HG03039 (cell line): ENCODE data around the gene DCXR.

Experiments used
- ATAC-seq: cut with Tn5 transposase; IDR thresholded peaks from one replicate; pipeline ENCODE4 v1.9.1; 2021; ENCODE audit warnings: mild to moderate bottlenecking, moderate library complexity; ENCODE audit not compliant: unreplicated experiment

DCXR gene

DNA sequence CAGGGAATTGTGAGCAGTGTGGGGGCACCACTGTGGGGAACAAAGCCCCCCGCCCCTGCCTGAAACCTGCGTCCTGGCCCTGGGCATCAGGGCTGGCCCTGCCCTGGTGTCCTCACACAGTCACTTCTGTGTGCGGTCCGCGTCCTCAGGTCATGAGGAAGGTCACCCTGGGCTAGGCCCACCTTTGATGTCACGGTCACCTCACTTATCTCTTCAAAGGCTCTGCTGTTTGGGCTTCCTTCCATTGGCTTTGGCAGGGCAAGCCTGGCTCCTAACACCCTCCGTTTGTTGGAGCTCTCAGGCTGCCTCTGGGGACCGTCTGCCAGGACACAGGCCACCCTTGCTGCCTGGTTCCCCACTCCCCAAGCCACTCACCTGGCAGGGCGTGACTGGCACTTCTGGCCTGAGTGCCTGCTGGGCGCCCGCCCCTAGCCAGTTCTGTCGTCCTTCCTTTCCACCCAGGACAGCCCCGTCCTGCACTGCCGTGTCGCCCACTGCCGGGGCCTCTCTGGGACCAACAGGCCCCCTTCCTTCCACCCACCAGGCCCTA is 23.6 kb downstream of the DCXR start:
- no peak for ATAC-seq

DNA sequence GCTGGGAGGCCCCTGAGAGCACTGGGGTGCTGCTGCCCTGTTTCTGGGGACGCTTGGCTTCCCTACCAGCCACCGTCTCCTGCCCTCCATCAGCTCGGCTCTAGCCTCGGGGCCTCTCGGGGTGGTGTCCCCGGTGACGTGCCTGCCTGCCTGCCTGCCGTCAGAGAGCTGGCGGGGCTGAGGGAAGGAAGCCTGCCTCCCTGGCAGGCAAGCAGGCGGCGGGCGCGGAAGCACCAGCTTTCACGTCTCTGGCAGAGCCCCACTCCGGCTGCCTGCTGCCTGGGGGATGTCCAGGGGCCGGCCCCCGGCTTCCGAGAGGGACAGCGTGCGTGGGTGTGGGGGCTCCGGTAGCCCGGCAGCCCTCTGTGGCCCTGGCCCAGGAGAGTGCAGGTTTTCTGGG is 24.2 kb downstream of the DCXR start:
- no peak for ATAC-seq

GRCh38 chr17:82012640-82013295 is 24.7 kb downstream of the DCXR start:
- ATAC-seq = no peak

DNA sequence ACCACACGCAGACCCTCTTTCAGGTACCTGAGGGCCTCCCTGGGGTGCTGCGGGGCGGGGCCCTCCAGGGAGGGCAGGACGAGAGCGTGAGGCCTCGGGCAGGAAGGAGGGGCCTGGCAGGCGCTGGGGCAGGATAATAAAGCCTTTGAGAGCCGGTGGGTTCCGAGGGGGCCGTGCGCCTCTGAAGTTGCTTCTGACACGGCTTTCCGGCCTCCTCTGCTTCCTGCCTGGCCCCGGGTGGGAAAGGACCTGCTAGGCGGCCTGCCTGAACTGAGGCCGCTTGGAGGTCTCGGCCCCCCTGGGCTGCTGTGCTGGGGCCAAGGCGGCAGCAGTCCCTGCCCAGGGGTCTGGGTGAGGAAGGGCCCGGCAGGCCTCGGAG is 25.2 kb downstream of the DCXR start:
- ATAC-seq = no peak

DNA sequence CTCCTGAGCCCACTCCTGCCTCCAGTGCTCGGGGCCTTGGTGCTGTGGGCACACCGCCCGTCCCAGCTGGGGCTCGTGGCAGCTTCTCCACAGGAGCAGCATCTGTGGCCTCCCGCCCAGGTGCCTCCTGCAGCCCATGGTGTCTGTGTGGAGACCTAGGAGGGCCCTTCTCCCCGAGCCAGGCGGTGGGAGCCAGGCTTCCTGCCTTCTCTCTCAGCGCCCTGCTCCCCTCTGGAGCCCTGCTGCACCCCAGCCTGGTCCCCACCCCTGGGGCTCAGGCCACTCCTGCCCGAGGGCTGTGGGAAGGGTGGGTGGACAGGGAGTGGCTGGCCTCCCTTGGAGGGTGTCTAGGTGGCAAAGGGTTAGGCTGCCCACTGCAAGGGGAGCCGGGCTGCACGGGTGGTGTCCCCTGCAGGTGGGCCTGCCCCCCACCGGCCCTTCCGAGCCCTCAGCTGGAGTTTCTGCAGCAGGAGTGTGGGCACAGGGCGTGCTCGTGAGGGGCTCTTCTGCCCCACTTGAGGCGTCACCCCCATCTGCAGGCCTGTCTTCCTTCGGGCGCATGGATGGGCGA is 25.8 kb downstream of the DCXR start:
- no peak for ATAC-seq

DNA sequence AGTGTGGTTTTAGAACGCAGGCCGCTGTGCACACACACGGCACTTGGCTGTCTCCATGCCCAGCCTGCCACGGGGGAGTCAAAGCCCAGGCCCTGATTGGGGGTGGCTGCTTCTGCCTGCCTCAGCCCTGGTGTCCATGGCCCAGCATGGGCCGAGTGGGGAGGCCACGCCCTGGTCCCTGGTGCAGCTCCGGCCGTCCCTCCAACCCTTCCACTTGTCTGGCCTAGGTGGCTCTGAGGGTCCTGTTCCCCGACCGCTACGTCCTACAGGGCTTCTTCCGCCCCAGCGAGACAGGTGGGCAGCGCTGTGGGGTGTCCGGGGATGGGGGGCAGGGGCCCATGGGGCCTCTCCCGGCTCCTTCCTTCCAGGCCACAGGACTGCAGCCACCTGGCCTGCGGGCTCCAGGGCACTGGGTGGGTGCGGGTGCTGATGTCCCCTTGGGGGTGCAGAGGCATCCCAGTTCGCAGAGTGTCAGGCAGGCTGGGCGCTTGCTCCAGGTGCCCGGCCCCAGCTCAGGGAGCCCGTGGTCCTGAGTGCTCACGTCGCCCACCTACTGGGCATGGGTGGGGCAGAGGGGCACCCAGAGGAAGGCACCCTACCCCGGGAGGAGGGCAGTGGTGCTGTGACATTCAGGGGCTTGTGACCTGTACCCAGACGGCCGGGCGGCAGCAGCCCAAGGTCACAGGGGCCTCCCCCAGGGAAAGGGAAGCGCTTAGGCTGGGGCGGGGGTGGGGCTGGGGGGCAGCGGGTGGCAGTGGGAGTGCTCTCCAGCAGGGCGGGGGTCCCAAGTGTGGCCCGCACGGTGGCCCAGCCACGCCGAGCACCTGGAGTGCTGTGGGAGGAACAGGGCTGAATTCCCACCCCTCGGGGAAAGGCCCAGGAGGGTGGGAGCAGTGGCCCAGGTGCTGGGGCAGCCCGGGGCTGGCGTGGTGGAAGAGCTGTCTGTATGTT is 26.6 kb downstream of the DCXR start:
- ATAC-seq = no peak

DNA sequence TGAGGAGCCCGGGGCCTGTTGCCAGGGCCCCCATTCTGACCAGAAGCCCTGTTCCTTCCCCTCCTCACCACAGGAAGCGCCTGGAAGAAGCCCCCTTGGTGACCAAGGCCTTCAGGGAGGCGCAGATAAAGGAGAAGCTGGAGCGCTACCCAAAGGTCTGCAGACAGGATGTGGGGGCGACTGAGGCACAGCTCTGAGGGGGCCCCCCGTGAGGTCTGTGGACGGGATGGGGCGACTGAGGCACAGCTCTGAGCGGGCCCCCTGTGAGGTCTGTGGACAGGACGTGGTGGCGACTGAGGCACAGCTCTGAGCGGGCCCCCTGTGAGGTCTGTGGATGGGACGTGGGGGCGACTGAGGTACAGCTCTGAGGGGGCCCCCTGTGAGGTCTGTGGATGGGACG is 28.1 kb downstream of the DCXR start:
- ATAC-seq = no peak

DNA sequence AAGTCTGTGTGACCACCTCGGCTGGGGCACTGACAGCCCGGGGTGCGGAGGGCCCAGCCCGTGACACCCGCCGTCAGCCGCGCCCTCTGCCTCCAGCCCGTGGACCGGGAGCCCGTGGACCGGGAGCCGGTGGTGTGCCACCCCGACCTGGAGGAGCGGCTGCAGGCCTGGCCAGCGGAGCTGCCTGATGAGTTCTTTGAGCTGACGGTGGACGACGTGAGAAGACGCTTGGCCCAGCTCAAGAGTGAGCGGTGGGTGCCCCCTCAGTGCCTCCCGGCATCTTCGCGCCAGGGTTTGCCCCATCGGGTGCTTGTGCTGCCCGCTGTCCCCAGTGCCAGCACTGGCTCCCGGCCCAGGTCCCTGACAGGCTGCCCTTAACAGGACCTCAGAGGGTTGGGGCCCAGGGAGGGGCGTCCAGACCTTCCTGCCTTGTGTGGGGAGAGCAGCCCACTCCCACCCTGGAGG is 28.5 kb downstream of the DCXR start:
- no peak for ATAC-seq

GRCh38 chr17:82008258-82008940 is 29.1 kb downstream of the DCXR start:
- no peak for ATAC-seq

DNA sequence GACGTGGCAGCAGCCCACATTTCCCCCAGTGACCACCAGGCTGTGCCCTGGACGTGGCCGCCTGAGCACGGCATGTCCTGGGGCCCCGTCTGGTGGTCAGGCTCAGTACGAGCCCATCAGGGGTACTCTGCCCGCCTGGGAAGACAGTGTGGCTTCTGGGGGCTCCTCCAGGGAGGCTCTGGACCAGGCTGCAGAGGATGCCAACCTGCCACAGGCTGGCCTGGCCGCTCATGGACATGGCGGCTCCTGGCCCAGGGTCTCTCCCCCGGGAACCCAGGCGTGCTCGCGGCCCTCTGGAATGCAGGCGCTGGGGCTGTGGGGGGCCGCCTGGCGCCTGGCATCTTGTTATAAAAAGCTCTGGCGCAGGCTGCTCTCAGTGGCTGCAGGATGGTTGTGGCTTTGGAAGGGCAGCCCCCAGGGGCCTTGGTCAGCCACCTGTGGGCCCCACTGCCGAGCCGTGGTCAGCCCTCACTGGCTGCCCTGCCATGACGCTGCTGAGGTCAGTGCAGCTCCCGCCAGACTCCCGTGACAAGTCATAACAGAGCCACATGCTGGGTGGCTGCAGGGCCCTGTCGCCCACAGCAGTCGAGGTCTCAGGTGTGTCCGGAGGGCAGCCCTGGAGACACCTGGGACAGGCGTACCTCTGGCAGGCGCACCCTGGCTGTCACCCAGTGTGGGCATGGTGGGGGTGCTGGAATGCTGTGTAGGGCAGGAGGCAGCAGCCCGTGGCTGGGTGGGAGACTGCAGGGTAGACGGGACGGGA is 29.8 kb downstream of the DCXR start:
- ATAC-seq = no peak

- no peak for ATAC-seq
These were observed 30.3 kb downstream of the DCXR start for GRCh38 chr17:82007228-82007494.

DNA sequence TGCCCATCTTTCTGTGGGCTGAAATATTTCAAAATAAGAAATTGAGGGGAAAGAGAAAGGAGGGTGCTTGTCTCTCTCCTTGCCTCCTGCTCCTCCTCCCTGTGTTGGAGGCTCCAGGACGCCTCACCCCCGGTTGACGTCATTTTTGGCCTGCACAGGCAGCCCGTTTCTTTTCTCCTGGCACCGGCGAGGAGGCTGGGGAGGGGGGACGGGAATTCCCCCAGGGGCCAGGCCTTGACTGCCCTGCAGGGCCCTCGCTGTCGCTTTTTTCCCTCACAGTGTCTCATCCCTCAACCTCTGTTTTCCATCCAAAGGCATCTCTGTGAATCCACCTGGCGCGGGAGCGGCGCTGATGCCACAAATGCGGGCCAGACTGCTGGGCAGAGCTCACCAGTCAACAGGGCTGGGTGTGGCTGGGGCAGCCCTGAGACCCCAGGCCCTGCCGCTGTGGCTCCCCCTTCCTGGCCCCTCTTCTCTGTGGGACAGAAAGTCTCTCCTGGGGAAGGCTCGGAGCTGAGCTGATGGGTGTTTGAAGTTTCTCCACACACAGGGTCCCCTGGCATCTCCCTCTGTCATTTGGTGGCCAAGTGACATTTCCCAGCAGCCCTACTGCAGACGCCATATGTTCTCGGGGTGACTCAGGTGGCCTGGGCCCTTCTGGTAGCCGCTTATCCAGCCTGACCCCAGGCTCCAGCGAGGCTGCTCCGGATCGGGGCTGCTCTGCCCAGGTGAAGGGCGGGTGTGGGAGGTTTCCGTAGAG is 30.8 kb downstream of the DCXR start:
- no peak for ATAC-seq

- ATAC-seq = no peak
These were observed 31.7 kb downstream of the DCXR start for GRCh38 chr17:82005701-82006348.

GRCh38 chr17:82004517-82005455 is 32.7 kb downstream of the DCXR start:
- ATAC-seq = no peak

DNA sequence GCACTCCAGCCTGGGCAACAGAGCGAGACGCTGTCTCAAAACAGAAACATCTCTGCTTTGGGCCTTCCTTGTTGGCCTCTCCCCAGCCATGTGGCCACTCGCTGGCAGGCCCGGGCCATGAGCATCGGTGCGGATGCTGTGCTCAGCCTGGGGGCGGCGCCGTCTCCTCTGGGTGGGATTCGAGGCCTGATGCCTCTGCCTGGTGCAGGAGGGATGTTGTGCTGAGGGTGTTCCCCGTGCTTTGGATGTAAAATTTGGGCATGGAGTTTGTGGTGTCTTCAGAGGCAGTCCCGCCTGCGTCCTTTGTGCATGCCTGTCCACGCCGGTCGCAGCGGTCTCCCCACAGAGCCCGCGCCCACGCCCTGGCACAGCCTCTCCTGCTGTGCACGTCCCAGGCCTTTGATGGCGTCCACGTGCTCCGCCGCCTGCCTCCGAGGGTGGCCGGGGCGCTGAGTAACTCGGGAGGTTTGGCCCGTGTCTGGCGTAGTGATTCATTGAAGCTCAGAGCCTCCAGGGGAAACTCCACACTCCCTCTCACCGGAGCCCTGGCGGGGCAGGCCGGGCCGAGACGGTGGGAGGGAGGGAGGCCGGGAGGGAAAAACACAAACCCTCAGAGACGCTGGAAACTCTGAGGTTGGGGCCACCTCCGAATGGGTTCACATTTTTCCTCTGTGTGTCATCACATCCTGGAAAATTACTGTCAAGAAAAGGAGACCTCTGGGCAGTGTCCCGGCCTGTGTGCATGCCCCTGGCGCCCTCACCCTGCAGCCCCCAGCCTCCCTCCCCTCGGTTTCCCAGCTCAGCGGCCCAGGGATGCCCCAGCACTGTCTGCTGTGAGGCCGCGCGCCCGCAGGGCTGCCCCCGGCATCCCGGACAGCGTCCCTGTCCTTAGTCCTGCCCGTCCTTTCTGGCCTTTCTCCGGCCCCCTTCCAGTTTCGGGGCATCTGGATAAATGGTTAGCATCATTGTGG is 33.8 kb downstream of the DCXR start:
- ATAC-seq = no peak

- no peak for ATAC-seq
These were observed 35.9 kb downstream of the DCXR start for GRCh38 chr17:82001571-82002056.
